ENCODE measurements around the gene DVL1. TPM values are rescaled to one million over a fixed set of nuclear protein-coding genes. Genes with fewer than 3 reads are reported as not detected.

The DVL1 gene
- total and polyA plus RNA-seq, 2 of the 13 experiments (the other 11 are each of a cell fraction or from before 2014, with no cell fraction given) = 30.8 to 60.4 TPM

DNA sequence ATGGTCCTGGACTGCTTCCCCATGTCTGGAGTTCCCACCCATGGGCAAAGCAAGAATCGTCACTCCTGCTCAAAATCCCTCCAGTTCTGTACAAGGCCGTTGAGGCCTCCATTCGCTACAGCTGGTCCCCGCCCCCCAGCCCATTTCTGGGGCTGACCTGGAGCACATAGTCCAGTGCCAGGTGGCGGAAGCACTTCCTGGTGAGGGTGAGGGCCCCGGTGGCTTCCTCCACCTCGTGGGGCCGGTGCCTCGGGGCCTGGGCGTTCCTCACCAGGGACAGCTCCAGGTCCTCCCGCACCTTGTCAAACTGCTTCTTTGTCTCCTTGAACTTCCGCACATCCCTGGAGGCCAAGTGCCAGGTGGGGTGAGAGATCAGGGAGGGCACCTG is 48.9 kb downstream of the DVL1 start:
- Histone ChIP-seq H3K9me3 (ENCODE audit: low read length) (no peaks in the 10 kb centered on the region), H3K4me3 (replicated peaks in 1 of 3; ENCODE audit: insufficient read depth in 1 of 3, low read depth in 2 of 3, low read length in 3 of 3) (no peak overlapping the region), H3K4me1 (ENCODE audit: insufficient read depth, low read length) (peaks cover 19% of the 10 kb centered on the region), H4K20me1 (ENCODE audit: insufficient read depth, low read length) (no peaks in the 10 kb centered on the region), H3K9ac (ENCODE audit: insufficient read depth, low read depth, low read length) (no peak overlapping the region), H3K36me3 (replicated peaks in 1 of 2; ENCODE audit: control insufficient read depth in 1 of 2, insufficient read depth in 2 of 2, low read length in 2 of 2) (no peaks in the 10 kb centered on the region), H3K27me3 (ENCODE audit: control insufficient read depth in 1 of 2, insufficient read depth in 2 of 2, low read length in 2 of 2) (no peaks in the 10 kb centered on the region; a peak in 1 of 5 replicates), H2AFZ (ENCODE audit: low read length) (no peak overlapping the region), H3K27ac (ENCODE audit: extremely low read length, insufficient read depth, low read length) (no peak overlapping the region), H3K4me2 (ENCODE audit: low read depth, low read length) (no peak overlapping the region), H3K79me2 (ENCODE audit: insufficient read depth, low read length) (peaks cover 2% of the 10 kb centered on the region)
- intact Hi-C loops (cut with micrococcal nuclease; ENCODE audit: unreplicated experiment) = no loop called here
- DNase-seq (ENCODE audit: low spot score) = no peak
- TSS peak; percentile 44 for BruUV-seq (replicated peaks)
- CTCF ChIA-PET (ENCODE audit: low intra/inter-chr PET ratio, low total read pairs) = no interaction called here
- in situ Hi-C loops (cut with HindIII; ENCODE audit: extremely low pct_ligation_motif_present, low pct_unique_long_range_greater_than_20kb) = no loop called here
- WGBS (ENCODE audit: low lambda C conversion rate) = 87% methylated on average over 9 of the region's 12 CpGs
- POLR2A ChIA-PET = no interaction called here
- no peak for ATAC-seq
- FAIRE-seq = no peak
- TF ChIP-seq ZNF687 (CRISPR knock-in tag; IDR thresholded peaks at IDR 0.05) = peak; percentile 34; the same call in 1 of the 2 replicates
- 0 out of 2 replicates have a peak, but pooled peaks have one; percentile 5 for TF ChIP-seq ZBTB33 (CRISPR knock-in tag; IDR thresholded peaks at IDR 0.05)
- TF ChIP-seq KDM5B (CRISPR knock-in tag; IDR thresholded peaks at IDR 0.05; ENCODE audit: borderline replicate concordance) = no peak
- 0 out of 2 replicates have a peak, but pooled peaks have one; percentile 1 for TF ChIP-seq HOXA3 (CRISPR knock-in tag; IDR thresholded peaks at IDR 0.05)
- TF ChIP-seq ESRRA (CRISPR knock-in tag; IDR thresholded peaks at IDR 0.05; ENCODE audit: low read depth) = no peak
- peak; percentile 13; the same call in 1 of the 2 replicates for TF ChIP-seq ZNF574 (CRISPR knock-in tag; IDR thresholded peaks at IDR 0.05)
- TF ChIP-seq E2F2 (CRISPR knock-in tag; IDR thresholded peaks at IDR 0.05; ENCODE audit: borderline replicate concordance) = no peak
- TF ChIP-seq ZFP36 (IDR thresholded peaks at IDR 0.05; ENCODE audit: borderline replicate concordance, low read depth, low read length, partially characterized antibody) = no peak
- TF ChIP-seq HNRNPLL (IDR thresholded peaks at IDR 0.05; ENCODE audit: low read depth, low read length, poor library complexity, severe bottlenecking) = peak; percentile 9
- no peak for TF ChIP-seq NR2F1 (CRISPR knock-in tag; IDR thresholded peaks at IDR 0.05)
- no peak for TF ChIP-seq ZNF562 (CRISPR knock-in tag; IDR thresholded peaks at IDR 0.05; ENCODE audit: borderline replicate concordance)
- TF ChIP-seq ZNF788 (CRISPR knock-in tag; IDR thresholded peaks at IDR 0.05; ENCODE audit: borderline replicate concordance) = no peak
- TF ChIP-seq HNRNPH1 (optimal IDR thresholded peaks at IDR 0.05; ENCODE audit: low read depth, low read length) = no peak
- no peak for TF ChIP-seq RFX5 (IDR thresholded peaks at IDR 0.05; ENCODE audit: low read depth, low read length)

Measured in HepG2 (cell line).